Activated CD4-positive, alpha-beta memory T cell treated with anti-CD3 and anti-CD28 coated beads, Interleukin-2, amount 10 ng/mL, durations not matched to agents 7 days and 5 days (primary cell): ENCODE data around the gene SESN3. TPM values are rescaled to one million over a fixed set of nuclear protein-coding genes. Genes with fewer than 3 reads are reported as not detected.

ENCODE experiments used
- CTCF ChIA-PET: fragments of 350-600 bp; sonication (Branson Sonifier 250); formaldehyde crosslinking; loops from one replicate; lab custom pipeline; 2021; ENCODE audit warnings: antibody characterized with exemption, inconsistent platforms; lab: Charles Lee
- POLR2A ChIA-PET: fragments of 350-600 bp; sonication (Branson Sonifier 250); formaldehyde crosslinking; loops from one replicate; lab custom pipeline; 2021; ENCODE audit warnings: antibody characterized with exemption; lab: Charles Lee
- DNase-seq: peaks from one replicate; pipeline ENCODE4 v3.0.0-alpha.2; 2020
- H3K27ac Mint-ChIP-seq: one replicate; pipeline ENCODE4 v1.8.0; 2021; ENCODE audit warnings: mild to moderate bottlenecking, mixed read lengths
- H3K27me3 Mint-ChIP-seq: one replicate; pipeline ENCODE4 v1.8.0; 2021; ENCODE audit warnings: mixed read lengths
- H3K36me3 Mint-ChIP-seq: one replicate; pipeline ENCODE4 v1.8.0; 2021; ENCODE audit warnings: low read depth, mixed read lengths
- H3K4me1 Mint-ChIP-seq: one replicate; pipeline ENCODE4 v1.8.0; 2021; ENCODE audit warnings: mixed read lengths
- H3K4me3 Mint-ChIP-seq: one replicate; pipeline ENCODE4 v1.8.0; 2021; ENCODE audit warnings: mild to moderate bottlenecking, mixed read lengths
- H3K9me3 Mint-ChIP-seq: one replicate; pipeline ENCODE4 v1.8.0; 2021; ENCODE audit warnings: mixed read lengths
- total RNA-seq, 2 experiments: library from RNA; stranded (reverse); gene quantifications; one replicate each; pipeline ENCODE4 v1.2.3, GENCODE V29; 2021

Gene SESN3
- total RNA-seq, 2 experiments from 2014 or later, result 23.2 to 24.6 TPM

DNA sequence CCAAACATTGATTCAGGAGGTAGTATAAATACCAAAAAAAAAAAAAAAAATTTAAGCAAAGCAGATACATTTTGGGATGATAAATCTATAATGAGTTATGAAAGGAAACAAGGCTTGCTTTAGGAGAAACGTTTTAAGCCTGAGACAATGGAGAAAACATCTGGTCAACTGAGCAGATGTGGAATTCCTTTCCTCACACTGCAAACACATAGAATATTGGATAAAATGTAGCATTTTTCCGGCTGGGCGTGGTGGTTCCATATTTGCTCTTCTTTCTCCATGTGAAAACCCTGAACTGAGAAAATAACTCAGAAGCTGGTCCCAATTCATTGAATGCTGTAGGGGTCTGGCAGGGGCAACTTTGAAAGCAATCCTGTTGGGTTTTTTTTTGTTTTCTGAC lies 107.4 kb downstream of the SESN3 start:
- ChIA-PET POLR2A (no interaction called here), CTCF (no interaction called here)
- Mint-ChIP-seq H3K4me3 (no peak overlapping the region), H3K27me3 (no peaks in the 10 kb centered on the region), H3K9me3 (no peaks in the 10 kb centered on the region), H3K27ac (no peak overlapping the region), H3K36me3 (peaks cover 12% of the 10 kb centered on the region), H3K4me1 (peaks cover 8% of the 10 kb centered on the region)
- no peak for DNase-seq

DNA sequence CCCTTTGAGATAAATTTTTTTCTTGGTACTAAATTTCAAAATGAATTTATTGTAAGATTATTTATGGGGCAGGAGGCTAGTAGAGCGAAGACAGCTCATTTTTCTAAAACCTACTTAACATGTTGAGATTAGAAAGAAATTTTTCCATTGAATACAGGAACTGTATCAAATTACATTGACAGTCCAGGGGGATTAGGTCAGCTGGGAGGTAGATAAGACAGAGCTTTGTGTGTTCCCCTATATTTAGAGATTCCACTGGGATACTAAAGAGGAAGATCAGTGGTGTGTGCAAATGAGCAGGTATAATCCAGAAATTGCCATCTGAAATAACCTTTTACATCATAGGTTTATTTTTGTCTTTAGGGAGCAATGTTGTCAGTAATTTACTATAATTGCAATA lies 109.3 kb downstream of the SESN3 start:
- Mint-ChIP-seq H3K27ac (no peak overlapping the region), H3K27me3 (no peaks in the 10 kb centered on the region), H3K9me3 (no peaks in the 10 kb centered on the region), H3K4me3 (no peak overlapping the region), H3K4me1 (peaks cover 4% of the 10 kb centered on the region), H3K36me3 (peaks cover 12% of the 10 kb centered on the region)
- POLR2A ChIA-PET, result no interaction called here
- CTCF ChIA-PET, result no interaction called here
- no peak for DNase-seq

DNA sequence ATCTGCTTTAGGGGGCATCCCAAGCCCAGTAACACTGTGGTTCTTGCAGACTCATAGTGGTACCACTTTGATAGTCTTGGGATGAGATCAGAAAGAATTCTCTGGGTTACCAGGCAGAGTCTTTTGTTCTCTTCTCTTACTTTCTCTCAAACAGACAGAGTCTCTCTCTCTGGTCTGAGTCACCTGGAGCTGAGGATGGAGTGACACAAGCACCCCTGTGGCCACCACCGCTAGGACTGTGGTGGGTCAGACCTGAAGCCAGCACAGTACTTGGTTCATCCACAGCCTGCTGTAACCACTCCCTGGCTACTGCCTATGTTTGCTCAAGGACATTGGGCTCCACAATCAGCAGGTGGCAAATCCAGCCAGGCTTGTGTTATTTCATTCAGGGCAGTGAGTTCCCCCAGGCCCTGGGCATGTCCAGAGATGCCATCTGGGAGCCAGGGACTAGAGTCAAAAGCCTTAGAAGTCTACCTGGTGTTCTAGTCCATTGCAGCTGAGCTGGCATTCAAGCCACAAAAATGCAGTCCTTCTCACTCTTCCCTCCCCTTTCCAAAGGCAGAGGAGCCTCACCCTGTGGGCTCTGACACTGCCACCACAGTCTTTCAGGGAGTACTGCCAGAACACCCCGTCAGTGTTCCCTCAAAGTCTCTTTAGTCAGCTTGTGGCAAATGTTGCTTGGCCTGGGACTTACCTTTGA lies 111.5 kb downstream of the SESN3 start:
- no peak overlapping the region for H3K4me3 Mint-ChIP-seq
- ChIA-PET POLR2A (no interaction called here), CTCF (no interaction called here)
- peaks cover 9% of the 10 kb centered on the region for H3K36me3 Mint-ChIP-seq
- no peak overlapping the region for H3K27ac Mint-ChIP-seq
- H3K4me1 Mint-ChIP-seq, result peaks cover 4% of the 10 kb centered on the region
- DNase-seq, result no peak
- no peaks in the 10 kb centered on the region for H3K9me3 Mint-ChIP-seq
- no peaks in the 10 kb centered on the region for H3K27me3 Mint-ChIP-seq

DNA sequence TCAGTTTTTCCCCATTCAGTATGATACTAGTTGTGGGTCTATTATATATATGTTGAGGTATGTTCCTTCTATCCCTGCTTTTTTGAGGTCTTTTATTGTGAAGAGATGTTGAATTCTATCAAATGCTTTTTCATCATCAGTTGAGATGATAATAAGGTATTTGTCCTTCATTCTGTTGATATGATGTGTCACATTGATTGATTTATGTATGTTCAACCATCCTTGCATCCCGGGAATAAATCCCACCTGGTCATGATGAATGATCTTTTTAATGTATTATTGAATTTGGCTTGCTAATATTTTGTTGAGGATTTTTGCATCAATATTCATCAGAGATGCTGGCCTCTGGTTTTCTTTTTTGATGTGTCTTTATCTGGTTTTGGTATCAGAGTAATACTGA lies 115.4 kb downstream of the SESN3 start:
- CTCF ChIA-PET, result no interaction called here
- Mint-ChIP-seq H3K36me3 (peaks cover 12% of the 10 kb centered on the region), H3K9me3 (no peaks in the 10 kb centered on the region), H3K27me3 (no peaks in the 10 kb centered on the region), H3K4me3 (no peak overlapping the region), H3K4me1 (peaks cover 3% of the 10 kb centered on the region), H3K27ac (no peak overlapping the region)
- DNase-seq, result no peak
- POLR2A ChIA-PET, result no interaction called here

Other genes starting within 250 kb of the SESN3 start
- not detected for gene KDM4E, start 205.9 kb downstream of the SESN3 start, total RNA-seq
- gene KDM4F, start 181.8 kb downstream of the SESN3 start, total RNA-seq, result not detected
- 10 to 100 TPM; 33.0 to 34.7 TPM for gene SRSF8, start 164.3 kb downstream of the SESN3 start, total RNA-seq
- gene ENDOD1, start 141.4 kb downstream of the SESN3 start, total RNA-seq, result 10 to 100 TPM; 20.6 to 22.2 TPM